Kasumi-1 (cell line): ENCODE results near the gene NECAP2.
"Not testable (repeated sequence)": the region's sequence is repeated elsewhere in the genome, so short reads cannot be mapped to it uniquely, and the experiment has no call there.

Source experiments
- DNase-seq, 2 experiments: peaks; one replicate each; lab custom pipeline; 2025; lab: John Stamatoyannopoulos, UW

The NECAP2 gene

GRCh38 chr1:16497474-16497904 lies 57.0 kb downstream of the NECAP2 start:
- DNase-seq: peak; percentile 3 to 17

GRCh38 chr1:16498047-16498446 lies 57.5 kb downstream of the NECAP2 start:
- not testable (repeated sequence) for DNase-seq

- peak; percentile 68 to 81 for DNase-seq
Observed at GRCh38 chr1:16498573-16499413, 58.3 kb downstream of the NECAP2 start.

GRCh38 chr1:16500466-16500865 lies 59.9 kb downstream of the NECAP2 start:
- not testable (repeated sequence) for DNase-seq

- peak in 1 of 2 experiments; percentile 2 for DNase-seq
Observed at GRCh38 chr1:16500975-16501374, 60.5 kb downstream of the NECAP2 start.

GRCh38 chr1:16501446-16501845 lies 60.9 kb downstream of the NECAP2 start:
- DNase-seq: not testable (repeated sequence)

GRCh38 chr1:16503494-16503893 lies 63.0 kb downstream of the NECAP2 start:
- no peak for DNase-seq

GRCh38 chr1:16505870-16506269 lies 65.3 kb downstream of the NECAP2 start:
- not testable (repeated sequence) for DNase-seq

- DNase-seq: not testable (repeated sequence)
Observed at GRCh38 chr1:16506364-16507136, 66.0 kb downstream of the NECAP2 start.

- DNase-seq: peak; percentile 7 to 32
Observed at GRCh38 chr1:16508861-16509445, 68.4 kb downstream of the NECAP2 start.
